Panc1 (cell line): ENCODE results near the gene MYO5B. TPM values are rescaled to one million over a fixed set of nuclear protein-coding genes. Genes with fewer than 3 reads are reported as not detected.

Experiments
- ATAC-seq: fragments of 200-7000 bp; cut with Tn5 transposase; 2 replicates; pipeline ENCODE4 v1.9.1; 2020; ENCODE audit warnings: mild to moderate bottlenecking, moderate library complexity
- BruUV-seq: library from RNA; stranded (reverse); fragments of 400-500 nt; replicated peaks from 2 replicates; lab custom pipeline; 2021; lab: Mats Ljungman, UMichigan
- CTCF ChIA-PET: fragments of 300-600 bp; sonication (Branson Sonifier 250); formaldehyde crosslinking; loops from one replicate; lab custom pipeline; 2022; ENCODE audit warnings: antibody characterized with exemption; lab: Charles Lee
- POLR2A ChIA-PET: fragments of 300-600 bp; sonication (Branson Sonifier 250); formaldehyde crosslinking; loops from one replicate; lab custom pipeline; 2022; ENCODE audit warnings: antibody characterized with exemption; lab: Charles Lee
- DNase-seq: peaks from one replicate; pipeline ENCODE4 v3.0.0-alpha.2; 2010; ENCODE audit warnings: low read depth, low spot score
- H3K27ac ChIP-seq: 2 replicates; pipeline ENCODE4 v1.5.1; 2011; ENCODE audit warnings: mild to moderate bottlenecking, low read length, inconsistent platforms
- H3K27me3 ChIP-seq: fragments of 200-500 bp; sonication (Bioruptor generic); 2 replicates; pipeline ENCODE4 v1.6.0; 2014; ENCODE audit warnings: low read length, inconsistent platforms; ENCODE audit not compliant: control insufficient read depth, insufficient read depth
- H3K36me3 ChIP-seq: fragments of 200-500 bp; sonication (Bioruptor generic); 2 replicates; pipeline ENCODE4 v1.5.1; 2014; ENCODE audit warnings: inconsistent platforms, mild to moderate bottlenecking, low read length, moderate library complexity; ENCODE audit not compliant: control insufficient read depth, insufficient read depth
- H3K4me1 ChIP-seq: 2 replicates; pipeline ENCODE4 v1.5.1; 2011; ENCODE audit warnings: inconsistent platforms, mild to moderate bottlenecking, low read length, moderate library complexity; ENCODE audit not compliant: control insufficient read depth, insufficient read depth
- H3K4me3 ChIP-seq, 2 experiments: 2 replicates each; pipeline ENCODE4 v1.5.1; 2011 to 2012; ENCODE audit warnings: low read depth in 2 of 2, low read length in 2 of 2, mild to moderate bottlenecking in 2 of 2, inconsistent platforms in 1 of 2, moderate library complexity in 1 of 2
- H3K9me3 ChIP-seq: fragments of 200-500 bp; sonication (Bioruptor generic); 2 replicates; pipeline ENCODE4 v1.5.1; 2014; ENCODE audit warnings: low read depth, mild to moderate bottlenecking, inconsistent platforms, low read length, moderate library complexity; ENCODE audit not compliant: control insufficient read depth, insufficient read depth
- TCF7L2 ChIP-seq: IDR thresholded peaks from 2 replicates; pipeline ENCODE4 v1.6.1; 2011; ENCODE audit warnings: mild to moderate bottlenecking, low read depth, low read length, inconsistent platforms
- in situ Hi-C: cut with HindIII; loops from 2 replicates; pipeline ENCODE4 v1.10.0; 2016; ENCODE audit warnings: low sequenced_read_pairs, low pct_unique_long_range_greater_than_20kb
- intact Hi-C: fragments of 100-400 bp; cut with micrococcal nuclease; formaldehyde crosslinking; loops from one replicate; pipeline ENCODE4 v1.10.0; 2022; ENCODE audit not compliant: unreplicated experiment
- total RNA-seq: library from RNA; stranded (reverse); gene quantifications from one replicate; pipeline ENCODE4 v1.2.1, GENCODE V29; 2021; ENCODE audit not compliant: unreplicated experiment
- TF ChIP-seq, protein P1 (sequence below): fragments of 450-650 bp; IDR thresholded peaks from 2 replicates; pipeline ENCODE4 v1.5.1; 2017; ENCODE audit warnings: mild to moderate bottlenecking
- TF ChIP-seq, protein P2 (sequence below), 2 experiments: IDR thresholded peaks; 2 replicates each; pipeline ENCODE4 v1.6.1; 2011 to 2012; ENCODE audit warnings: low read depth in 2 of 2, control low read depth in 1 of 2, low read length in 1 of 2, mild to moderate bottlenecking in 1 of 2, moderate library complexity in 1 of 2; ENCODE audit not compliant: insufficient read depth in 1 of 2

The MYO5B gene
- total RNA-seq, 1 experiment from 2014 or later: 0.31 TPM

DNA sequence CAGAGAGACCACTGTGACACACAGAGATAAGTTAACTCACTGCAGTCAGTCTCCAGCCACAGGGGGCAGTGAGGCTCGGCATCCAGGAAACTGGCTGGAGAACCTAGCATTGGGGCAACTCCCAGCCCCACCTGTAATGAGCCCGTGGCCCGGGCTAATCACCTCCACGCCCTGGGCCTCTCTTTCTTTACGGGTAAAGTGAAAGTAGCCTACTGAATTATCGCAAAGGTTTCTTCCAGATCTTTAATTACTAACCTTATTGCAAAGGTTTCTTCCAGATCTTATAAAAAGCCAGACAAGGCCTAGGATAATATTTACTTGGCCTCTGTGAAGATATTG lies 336.0 kb downstream of the MYO5B start:
- CTCF ChIA-PET: interaction anchor here (0.6 to 1.5 kb wide), 3 partner anchors 152 to 348 kb away, joined by 3 to 9 read pairs (median 3); no protein-coding TSS in a partner anchor
- BruUV-seq: no TSS peak
- intact Hi-C loops: loop anchor here (2.0 kb wide), 1 partner anchor 300 kb away; no protein-coding TSS in a partner anchor

DNA sequence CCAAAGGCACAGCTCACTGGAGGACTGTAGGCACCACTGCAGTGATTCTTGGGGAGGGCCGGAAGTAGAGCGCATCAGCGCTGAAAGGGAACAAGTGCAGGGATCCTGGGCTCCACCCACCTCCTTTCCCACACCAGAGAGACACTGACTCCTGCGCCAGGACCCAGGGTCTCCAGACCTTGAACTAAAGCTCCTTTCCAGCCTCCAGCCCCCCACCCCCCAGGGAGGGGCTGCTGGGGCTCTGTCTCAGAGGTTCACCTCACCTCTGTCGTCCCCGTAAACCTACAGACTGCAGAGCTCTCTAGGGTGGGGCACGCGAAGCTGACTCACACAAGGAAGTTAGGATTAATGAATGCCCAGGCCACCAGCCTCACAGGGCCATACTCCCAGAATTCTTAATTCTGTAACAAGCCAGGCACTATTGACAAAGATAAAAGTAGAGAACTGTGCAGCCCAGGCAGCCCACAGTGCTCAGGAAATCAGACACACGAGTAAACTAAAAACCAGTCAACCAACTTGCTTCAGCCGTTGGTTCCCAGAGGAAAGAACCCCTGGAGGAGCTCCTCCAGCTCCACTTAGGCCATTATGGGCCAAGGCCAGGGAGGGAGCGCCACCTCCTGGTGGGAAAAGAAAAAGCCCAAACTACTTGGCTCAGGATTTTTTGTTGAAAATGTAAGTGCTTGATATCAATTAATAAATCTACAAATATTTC lies 336.5 kb downstream of the MYO5B start:
- H3K4me3 ChIP-seq: no peak overlapping the region
- no peaks in the 10 kb centered on the region for H3K36me3 ChIP-seq
- H3K4me1 ChIP-seq: no peaks in the 10 kb centered on the region; the same call in 1 of the 2 replicates
- intact Hi-C loops (loop anchor here (1.0 to 2.0 kb wide), 2 partner anchors 300 to 348 kb away; no protein-coding TSS in a partner anchor), in situ Hi-C loops (no loop called here)
- H3K27me3 ChIP-seq: no peaks in the 10 kb centered on the region
- ATAC-seq (peak; percentile 83), DNase-seq (no peak)
- H3K9me3 ChIP-seq: no peaks in the 10 kb centered on the region
- H3K27ac ChIP-seq: no peak overlapping the region
- BruUV-seq: no TSS peak
- POLR2A ChIA-PET: interaction anchor here (0.6 kb wide), 1 partner anchor 395 kb away, joined by 8 read pairs; no protein-coding TSS in a partner anchor
- CTCF ChIA-PET: interaction anchor here (0.6 to 1.5 kb wide), 5 partner anchors 151 to 374 kb away, joined by 3 to 9 read pairs (median 3); no protein-coding TSS in a partner anchor
- TF ChIP-seq, protein P1, sequence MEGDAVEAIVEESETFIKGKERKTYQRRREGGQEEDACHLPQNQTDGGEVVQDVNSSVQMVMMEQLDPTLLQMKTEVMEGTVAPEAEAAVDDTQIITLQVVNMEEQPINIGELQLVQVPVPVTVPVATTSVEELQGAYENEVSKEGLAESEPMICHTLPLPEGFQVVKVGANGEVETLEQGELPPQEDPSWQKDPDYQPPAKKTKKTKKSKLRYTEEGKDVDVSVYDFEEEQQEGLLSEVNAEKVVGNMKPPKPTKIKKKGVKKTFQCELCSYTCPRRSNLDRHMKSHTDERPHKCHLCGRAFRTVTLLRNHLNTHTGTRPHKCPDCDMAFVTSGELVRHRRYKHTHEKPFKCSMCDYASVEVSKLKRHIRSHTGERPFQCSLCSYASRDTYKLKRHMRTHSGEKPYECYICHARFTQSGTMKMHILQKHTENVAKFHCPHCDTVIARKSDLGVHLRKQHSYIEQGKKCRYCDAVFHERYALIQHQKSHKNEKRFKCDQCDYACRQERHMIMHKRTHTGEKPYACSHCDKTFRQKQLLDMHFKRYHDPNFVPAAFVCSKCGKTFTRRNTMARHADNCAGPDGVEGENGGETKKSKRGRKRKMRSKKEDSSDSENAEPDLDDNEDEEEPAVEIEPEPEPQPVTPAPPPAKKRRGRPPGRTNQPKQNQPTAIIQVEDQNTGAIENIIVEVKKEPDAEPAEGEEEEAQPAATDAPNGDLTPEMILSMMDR: peak; percentile 82
- TF ChIP-seq, protein P2, sequence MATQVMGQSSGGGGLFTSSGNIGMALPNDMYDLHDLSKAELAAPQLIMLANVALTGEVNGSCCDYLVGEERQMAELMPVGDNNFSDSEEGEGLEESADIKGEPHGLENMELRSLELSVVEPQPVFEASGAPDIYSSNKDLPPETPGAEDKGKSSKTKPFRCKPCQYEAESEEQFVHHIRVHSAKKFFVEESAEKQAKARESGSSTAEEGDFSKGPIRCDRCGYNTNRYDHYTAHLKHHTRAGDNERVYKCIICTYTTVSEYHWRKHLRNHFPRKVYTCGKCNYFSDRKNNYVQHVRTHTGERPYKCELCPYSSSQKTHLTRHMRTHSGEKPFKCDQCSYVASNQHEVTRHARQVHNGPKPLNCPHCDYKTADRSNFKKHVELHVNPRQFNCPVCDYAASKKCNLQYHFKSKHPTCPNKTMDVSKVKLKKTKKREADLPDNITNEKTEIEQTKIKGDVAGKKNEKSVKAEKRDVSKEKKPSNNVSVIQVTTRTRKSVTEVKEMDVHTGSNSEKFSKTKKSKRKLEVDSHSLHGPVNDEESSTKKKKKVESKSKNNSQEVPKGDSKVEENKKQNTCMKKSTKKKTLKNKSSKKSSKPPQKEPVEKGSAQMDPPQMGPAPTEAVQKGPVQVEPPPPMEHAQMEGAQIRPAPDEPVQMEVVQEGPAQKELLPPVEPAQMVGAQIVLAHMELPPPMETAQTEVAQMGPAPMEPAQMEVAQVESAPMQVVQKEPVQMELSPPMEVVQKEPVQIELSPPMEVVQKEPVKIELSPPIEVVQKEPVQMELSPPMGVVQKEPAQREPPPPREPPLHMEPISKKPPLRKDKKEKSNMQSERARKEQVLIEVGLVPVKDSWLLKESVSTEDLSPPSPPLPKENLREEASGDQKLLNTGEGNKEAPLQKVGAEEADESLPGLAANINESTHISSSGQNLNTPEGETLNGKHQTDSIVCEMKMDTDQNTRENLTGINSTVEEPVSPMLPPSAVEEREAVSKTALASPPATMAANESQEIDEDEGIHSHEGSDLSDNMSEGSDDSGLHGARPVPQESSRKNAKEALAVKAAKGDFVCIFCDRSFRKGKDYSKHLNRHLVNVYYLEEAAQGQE (IDR thresholded peaks at IDR 0.05; ENCODE audit: insufficient read depth in 1 of 2, low read depth in 2 of 2, low read length in 1 of 2): no peak
- no peak for TF ChIP-seq TCF7L2

More for the DNA sequence above, 336.0 kb downstream of the MYO5B start:
- no peaks in the 10 kb centered on the region for H3K9me3 ChIP-seq
- DNase-seq: no peak
- no peaks in the 10 kb centered on the region for H3K36me3 ChIP-seq
- H3K4me1 ChIP-seq: no peaks in the 10 kb centered on the region; the same call in 1 of the 2 replicates
- ATAC-seq: peak; percentile 55; the same call in 1 of the 2 replicates
- TF ChIP-seq, protein P1: peak; percentile 58
- TF ChIP-seq TCF7L2: no peak
- H3K27ac ChIP-seq: no peak overlapping the region
- H3K27me3 ChIP-seq: no peaks in the 10 kb centered on the region
- H3K4me3 ChIP-seq: no peak overlapping the region
- POLR2A ChIA-PET: interaction anchor here (0.5 to 0.6 kb wide), 2 partner anchors 283 to 395 kb away, joined by 4 to 8 read pairs; no protein-coding TSS in a partner anchor
- in situ Hi-C loops: no loop called here
